Small intestine (tissue), 7 donors: Measurements from ENCODE around the gene ACBD6. TPM values are rescaled to one million over a fixed set of nuclear protein-coding genes. Genes with fewer than 3 reads are reported as not detected.

ENCODE experiments used
- DNase-seq, 2 donors: peaks; one replicate each; pipeline versions ENCODE4 v3.0.0 to v3.0.0-alpha.2; 2013
- FAIRE-seq: peaks from 2 replicates; lab custom pipeline; 2012; peaks lifted over from hg19 to GRCh38; lab: Jason Lieb, UNC
- H3K27ac ChIP-seq, 3 donors: one replicate each; pipeline ENCODE4 v1.5.1; 2013; ENCODE audit warnings: low read length in 2 of 3, mild to moderate bottlenecking in 2 of 3, control low read depth in 1 of 3, inconsistent platforms in 1 of 3, low read depth in 1 of 3, moderate library complexity in 1 of 3
- H3K27me3 ChIP-seq, 3 donors: one replicate each; pipeline ENCODE4 v1.6.1; 2013; ENCODE audit warnings: low read length in 3 of 3, inconsistent platforms in 1 of 3; ENCODE audit not compliant: control insufficient read depth in 3 of 3, insufficient read depth in 3 of 3
- H3K36me3 ChIP-seq, 3 donors: one replicate each; pipeline ENCODE4 v1.6.1; 2013; ENCODE audit warnings: low read length in 3 of 3, inconsistent platforms in 1 of 3, low read depth in 1 of 3, mild to moderate bottlenecking in 1 of 3, moderate library complexity in 1 of 3; ENCODE audit not compliant: control insufficient read depth in 3 of 3, insufficient read depth in 2 of 3
- H3K4me1 ChIP-seq, 3 donors: one replicate each; pipeline ENCODE4 v1.6.1; 2013; ENCODE audit warnings: low read length in 2 of 3, inconsistent platforms in 1 of 3, low read depth in 1 of 3, mild to moderate bottlenecking in 1 of 3, moderate library complexity in 1 of 3; ENCODE audit not compliant: control insufficient read depth in 3 of 3, insufficient read depth in 2 of 3
- H3K4me3 ChIP-seq, 3 donors: one replicate each; pipeline ENCODE4 v1.5.1; 2013; ENCODE audit warnings: low read length in 3 of 3, control low read depth in 1 of 3, inconsistent platforms in 1 of 3, low read depth in 1 of 3, mild to moderate bottlenecking in 1 of 3, moderate library complexity in 1 of 3
- H3K9me3 ChIP-seq, 2 donors: one replicate each; pipeline ENCODE4 v1.6.1; 2013; ENCODE audit warnings: low read depth in 1 of 2, low read length in 1 of 2; ENCODE audit not compliant: control insufficient read depth in 2 of 2, insufficient read depth in 1 of 2
- WGBS, 3 donors: extraction: QIAGEN DNeasy Blood & Tissue Kit; methylation state at CpG; one replicate each; pipeline ENCODE4 v1.1.7; 2013; 5-methylcytosine and 5-hydroxymethylcytosine counted together
- polyA plus RNA-seq, 4 donors: library from polyadenylated mRNA; stranded (reverse) in 3 of 4; unstranded in 1 of 4; fragments of 200-250 nt in 3 of 4; fragments of 120-200 nt in 1 of 4; gene quantifications; one replicate each; pipeline versions ENCODE4 v1.2.1 to v1.2.3, GENCODE V29; 2013
- donor health status: healthy with polysubstance abuse.
- donor health status: control.
- donor health status: control.
- donor health status: Bipolar disorder and iron deficiency.
- donor health status: healthy.

Gene ACBD6
- polyA plus RNA-seq, 4 donors = 12.7 to 49.5 (median 20.7) TPM

GRCh38 chr1:180542838-180543145, 40.4 kb upstream of the ACBD6 start:
- DNase-seq (no peak), FAIRE-seq (no peak)
- Histone ChIP-seq H3K9me3 (no peaks in the 10 kb centered on the region), H3K27ac (no peak overlapping the region), H3K36me3 (no peaks in the 10 kb centered on the region), H3K4me3 (no peak overlapping the region), H3K4me1 (no peaks in the 10 kb centered on the region), H3K27me3 (no peaks in the 10 kb centered on the region)
- WGBS, 3 donors = 49 to 69% (median 61%) methylated on average over 2 of the region's 2 CpGs

GRCh38 chr1:180542113-180542837, 39.9 kb upstream of the ACBD6 start:
- Histone ChIP-seq H3K27me3 (no peaks in the 10 kb centered on the region), H3K27ac (no peak overlapping the region), H3K4me3 (no peak overlapping the region), H3K4me1 (no peaks in the 10 kb centered on the region), H3K36me3 (no peaks in the 10 kb centered on the region), H3K9me3 (no peaks in the 10 kb centered on the region)
- 61 to 69% (median 68%) methylated on average over 9 of the region's 9 CpGs for WGBS, 3 donors
- FAIRE-seq (no peak), DNase-seq (no peak)

GRCh38 chr1:180540697-180541594, 38.6 kb upstream of the ACBD6 start:
- Histone ChIP-seq H3K27me3 (no peaks in the 10 kb centered on the region), H3K27ac (no peak overlapping the region), H3K36me3 (no peaks in the 10 kb centered on the region), H3K9me3 (no peaks in the 10 kb centered on the region), H3K4me3 (peak overlapping the region in 1 of 3 donors; percentile 5), H3K4me1 (no peaks in the 10 kb centered on the region)
- FAIRE-seq = no peak
- DNase-seq = no peak
- WGBS, 3 donors = 76 to 87% (median 81%) methylated on average over 14 of the region's 14 CpGs

GRCh38 chr1:180539136-180539535, 36.8 kb upstream of the ACBD6 start:
- no peaks in the 10 kb centered on the region for H3K36me3 ChIP-seq
- H3K27ac ChIP-seq = no peak overlapping the region
- no peaks in the 10 kb centered on the region for H3K9me3 ChIP-seq
- H3K27me3 ChIP-seq = no peaks in the 10 kb centered on the region
- H3K4me3 ChIP-seq = no peak overlapping the region
- DNase-seq (no peak), FAIRE-seq (no peak)
- no peaks in the 10 kb centered on the region for H3K4me1 ChIP-seq
- 91 to 93% (median 92%) methylated on average over 7 of the region's 7 CpGs for WGBS, 3 donors

- 83 to 85% (median 84%) methylated on average over 7 of the region's 7 CpGs for WGBS, 3 donors
- H3K27ac ChIP-seq = no peak overlapping the region
- FAIRE-seq (no peak), DNase-seq (no peak)
- H3K9me3 ChIP-seq = no peaks in the 10 kb centered on the region
- no peaks in the 10 kb centered on the region for H3K36me3 ChIP-seq
- no peaks in the 10 kb centered on the region for H3K4me1 ChIP-seq
- no peak overlapping the region for H3K4me3 ChIP-seq
- H3K27me3 ChIP-seq = no peaks in the 10 kb centered on the region
Measured at GRCh38 chr1:180536821-180537372, 34.5 kb upstream of the ACBD6 start.

- no peaks in the 10 kb centered on the region for H3K4me1 ChIP-seq
- no peaks in the 10 kb centered on the region for H3K9me3 ChIP-seq
- H3K27me3 ChIP-seq = no peaks in the 10 kb centered on the region
- no peak overlapping the region for H3K4me3 ChIP-seq
- H3K27ac ChIP-seq = no peak overlapping the region
- no peak for FAIRE-seq
- 89 to 90% (median 90%) methylated on average over 5 of the region's 5 CpGs for WGBS, 3 donors
- H3K36me3 ChIP-seq = no peaks in the 10 kb centered on the region
- DNase-seq = no peak
Measured at GRCh38 chr1:180535418-180535999, 33.1 kb upstream of the ACBD6 start.

GRCh38 chr1:180534214-180534613, 31.8 kb upstream of the ACBD6 start:
- Histone ChIP-seq H3K4me3 (no peak overlapping the region), H3K27me3 (no peaks in the 10 kb centered on the region), H3K4me1 (no peaks in the 10 kb centered on the region), H3K36me3 (no peaks in the 10 kb centered on the region), H3K9me3 (no peaks in the 10 kb centered on the region), H3K27ac (no peak overlapping the region)
- no peak for DNase-seq
- no peak for FAIRE-seq
- WGBS, 3 donors = 78 to 79% (median 79%) methylated on average over 7 of the region's 7 CpGs

- no peak for FAIRE-seq
Measured at GRCh38 chr1:180533266-180533987, 31.1 kb upstream of the ACBD6 start.

More at GRCh38 chr1:180533266-180533987, 31.1 kb upstream of the ACBD6 start:
- Histone ChIP-seq H3K4me3 (no peak overlapping the region), H3K27me3 (no peaks in the 10 kb centered on the region), H3K4me1 (no peaks in the 10 kb centered on the region), H3K9me3 (no peaks in the 10 kb centered on the region), H3K27ac (no peak overlapping the region), H3K36me3 (no peaks in the 10 kb centered on the region)
- WGBS, 3 donors = 40 to 47% (median 44%) methylated on average over 10 of the region's 10 CpGs
- peak; percentile 75 to 79 for DNase-seq
